NCI-H748 (cell line): ENCODE results near the gene SOX8.

Source experiments
- DNase-seq: peaks from one replicate; lab custom pipeline; 2025; ENCODE audit not compliant: unreplicated experiment; lab: John Stamatoyannopoulos, UW

SOX8 gene

DNA sequence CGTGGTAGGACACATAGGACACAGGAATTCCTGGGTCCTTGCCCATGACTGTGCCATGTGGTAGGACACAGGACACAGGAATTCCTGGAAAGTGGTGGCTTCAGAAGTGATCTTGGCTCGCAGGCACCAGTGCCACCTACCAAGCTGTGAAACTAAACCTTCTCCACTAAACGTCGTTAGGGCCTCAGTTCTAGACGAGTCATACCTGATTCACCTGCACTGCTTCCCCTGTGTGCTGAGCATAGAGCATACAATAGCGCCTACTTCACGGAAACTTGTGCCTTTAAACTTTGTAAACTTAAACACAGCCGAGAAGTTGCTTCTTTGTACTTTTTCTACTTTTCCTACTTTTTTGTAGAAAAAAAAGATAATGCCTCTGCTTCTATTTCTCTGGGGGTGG lies 4.8 kb downstream of the SOX8 start:
- no peak for DNase-seq

DNA sequence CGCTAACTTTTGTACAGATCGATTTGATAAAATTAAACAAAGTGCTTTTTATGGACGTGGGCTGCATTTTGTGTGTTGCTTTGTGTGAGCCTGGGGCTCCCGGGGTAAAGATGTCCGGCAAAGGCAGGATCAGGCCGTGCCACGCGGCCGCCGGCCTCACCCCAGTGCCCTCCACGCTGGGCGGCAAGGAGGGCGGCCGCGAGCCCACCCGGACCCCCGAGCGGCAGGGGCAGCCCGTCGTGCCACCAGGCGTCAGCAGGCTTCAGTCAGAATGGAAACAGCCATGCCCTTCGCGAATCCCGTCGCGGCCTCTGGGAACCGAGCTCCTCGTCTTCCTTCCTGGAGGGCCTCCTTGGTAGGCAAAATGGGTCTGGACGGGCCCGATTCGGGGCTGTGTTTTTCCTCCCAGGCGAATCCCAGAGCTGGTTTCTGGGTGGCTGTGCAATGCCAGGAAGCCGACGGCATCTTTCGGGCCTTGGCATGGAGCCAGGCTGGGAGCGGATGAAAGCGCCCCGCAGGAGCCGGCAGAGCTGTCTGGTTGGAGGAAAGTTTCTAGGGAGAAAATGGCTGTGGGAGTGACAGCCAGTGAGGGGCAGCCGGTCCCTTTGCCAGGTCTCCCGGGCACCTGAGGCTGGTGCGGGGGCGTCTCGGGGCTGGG lies 5.5 kb downstream of the SOX8 start:
- peak; percentile 44 for DNase-seq

DNA sequence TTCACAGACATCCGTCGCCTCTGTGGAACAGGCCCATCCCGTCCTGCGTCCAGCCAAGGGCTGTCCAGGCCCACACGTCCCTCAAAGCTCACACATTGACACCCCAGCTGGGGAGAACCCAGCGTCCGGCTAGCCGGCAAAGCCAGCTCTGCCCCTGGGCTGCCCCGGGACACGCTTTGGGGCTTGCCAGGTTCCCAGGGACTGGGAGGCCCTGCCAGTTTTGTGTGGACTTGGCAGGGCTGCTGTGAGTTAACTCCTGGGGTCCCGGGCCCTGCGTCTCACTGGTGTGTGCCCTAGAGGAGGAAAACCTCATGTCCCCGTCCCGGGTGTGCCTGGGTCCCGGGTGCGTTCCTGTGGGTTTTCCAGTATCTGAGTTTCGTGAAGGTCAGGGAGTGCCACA lies 6.3 kb downstream of the SOX8 start:
- no peak for DNase-seq

DNA sequence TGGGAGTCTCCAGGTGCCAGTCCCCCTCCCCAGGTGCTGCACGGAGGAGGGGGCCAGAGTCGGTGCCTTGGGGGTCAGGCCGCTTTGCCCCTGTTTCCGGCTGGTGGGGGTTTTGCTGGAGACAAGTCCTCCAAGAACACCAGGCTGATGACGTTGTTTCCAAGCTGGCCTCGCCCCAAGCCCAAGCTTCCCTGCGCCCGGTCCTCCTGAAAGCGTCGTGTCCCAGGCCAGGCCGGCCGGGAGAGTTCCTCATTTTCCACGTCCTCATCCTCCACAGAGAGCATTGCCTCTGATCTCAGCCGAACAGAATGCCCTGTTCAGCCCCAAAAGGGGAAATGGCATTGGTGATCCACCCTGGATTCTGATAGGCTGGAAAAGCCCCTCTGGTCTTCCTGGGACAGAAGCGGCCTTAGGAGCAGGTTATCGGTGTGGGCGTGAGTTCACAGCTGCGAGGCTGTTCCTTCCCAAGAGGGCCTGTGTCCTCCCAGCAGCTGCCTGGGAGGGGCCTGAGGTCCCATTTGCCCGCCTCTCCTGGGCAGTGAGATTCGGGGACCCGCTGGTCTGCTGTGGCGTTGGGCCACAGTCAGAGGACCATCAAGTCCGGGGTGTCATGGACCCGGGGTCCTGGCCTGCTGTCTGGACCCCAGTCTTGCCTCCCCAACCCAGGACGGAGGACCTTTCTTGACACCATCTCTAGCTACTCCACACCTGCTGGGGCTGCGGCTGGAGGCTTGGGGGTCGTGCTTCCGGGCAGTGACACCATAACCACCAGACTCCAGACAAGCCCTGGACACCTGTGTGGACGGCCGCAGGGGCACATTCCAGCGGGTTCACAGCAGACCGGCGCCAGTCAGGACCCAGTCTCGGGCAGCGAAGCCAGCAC lies 7.1 kb downstream of the SOX8 start:
- DNase-seq: no peak

DNA sequence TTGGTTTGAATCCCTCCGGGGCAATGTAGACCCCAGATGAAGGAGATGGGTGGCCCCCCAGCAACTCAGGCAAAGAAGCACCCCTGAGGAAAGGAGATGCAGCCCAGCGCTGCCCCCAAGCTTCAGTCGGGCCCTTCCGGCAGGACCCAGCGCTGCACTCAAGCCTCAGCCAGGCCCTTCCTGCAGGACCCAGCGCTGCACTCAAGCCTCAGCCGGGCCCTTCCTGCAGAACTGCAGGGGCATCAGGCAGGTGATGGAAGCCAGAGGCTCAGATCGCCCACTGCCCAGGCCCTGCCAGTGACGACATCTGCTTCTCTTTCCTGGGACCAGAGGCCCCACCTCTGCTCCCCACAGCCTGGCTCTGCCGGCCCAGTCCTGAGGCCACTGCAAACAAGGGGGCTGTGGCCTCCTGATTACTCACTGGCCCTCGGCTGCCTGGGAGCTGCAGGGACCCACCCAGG lies 7.8 kb downstream of the SOX8 start:
- DNase-seq: no peak

DNA sequence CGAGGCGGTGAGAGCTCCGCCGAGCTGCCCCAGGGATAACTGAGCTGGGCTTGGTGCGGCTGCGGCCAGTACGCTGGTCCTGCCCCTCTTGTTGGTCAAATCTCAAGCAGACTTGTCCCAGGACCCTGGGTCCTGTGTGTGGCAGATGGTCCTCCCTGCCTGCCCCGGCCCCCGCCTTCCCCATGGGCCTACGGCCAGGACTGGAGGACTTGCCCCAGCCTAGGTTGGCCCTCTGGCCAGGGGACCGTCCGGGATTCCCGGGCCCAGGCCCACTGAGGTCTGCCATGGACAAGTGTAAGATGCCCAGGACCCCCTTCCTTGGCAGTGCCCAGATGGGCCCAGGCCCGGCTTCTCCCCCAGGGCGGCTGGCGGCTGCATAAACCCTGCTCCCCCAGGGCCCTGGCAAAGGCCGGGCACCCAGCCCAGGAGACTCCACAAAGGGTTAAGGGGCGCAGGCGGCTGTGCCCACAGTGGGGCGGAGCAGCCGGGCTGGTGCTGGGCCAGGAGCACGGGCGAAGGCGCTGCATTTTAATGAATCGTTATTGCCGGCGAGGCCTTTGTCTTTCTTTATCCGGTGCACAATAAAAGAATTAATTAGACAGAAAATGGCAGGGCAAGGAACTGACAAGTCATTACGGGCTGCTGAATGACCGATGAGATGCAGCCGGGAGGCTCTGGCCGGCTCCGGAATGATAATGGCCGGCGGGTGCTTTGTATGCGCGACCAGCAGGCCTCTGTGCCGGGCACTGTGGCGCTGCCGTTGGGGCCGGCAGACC lies 9.1 kb downstream of the SOX8 start:
- DNase-seq: peak; percentile 19

DNA sequence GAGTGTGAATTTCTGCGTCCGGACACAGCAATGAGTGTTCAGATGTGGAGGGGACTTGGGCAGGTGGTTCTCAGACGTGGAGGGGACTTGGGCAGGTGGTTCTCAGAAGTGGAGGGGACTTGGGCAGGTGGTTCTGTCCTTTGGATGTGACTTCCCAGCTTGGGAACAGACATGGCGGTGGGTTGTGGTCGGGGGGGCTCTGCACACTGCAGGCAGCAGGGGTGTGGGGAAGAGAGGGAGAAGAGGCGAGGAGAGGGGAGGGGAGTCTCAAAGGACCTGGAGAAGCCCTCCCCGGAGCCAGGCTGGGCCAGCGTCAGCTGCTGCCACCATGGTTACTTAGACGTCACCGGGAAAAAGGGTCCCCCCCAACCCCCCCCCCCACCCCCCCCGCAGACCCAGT lies 9.8 kb downstream of the SOX8 start:
- no peak for DNase-seq

DNA sequence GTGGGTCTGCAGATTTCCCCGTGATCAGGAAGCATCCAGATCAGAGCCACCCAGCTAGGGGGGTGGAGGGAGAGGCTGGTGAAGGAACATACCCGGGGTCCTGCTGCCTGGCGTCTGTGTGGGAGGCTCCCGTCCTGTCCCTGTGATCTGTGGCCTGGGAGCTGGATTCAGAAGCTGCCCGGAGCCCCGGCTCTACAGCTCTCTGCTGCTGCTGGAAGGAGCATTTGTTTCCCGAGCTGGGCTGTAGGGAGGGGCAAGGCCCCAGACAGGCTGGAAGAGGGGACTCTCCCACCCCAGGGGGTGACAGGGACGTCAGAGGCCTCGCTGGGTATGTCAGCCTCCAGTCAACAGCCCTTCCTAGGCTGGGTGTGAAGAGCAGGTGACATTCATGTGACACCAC lies 10.2 kb downstream of the SOX8 start:
- DNase-seq: no peak

DNA sequence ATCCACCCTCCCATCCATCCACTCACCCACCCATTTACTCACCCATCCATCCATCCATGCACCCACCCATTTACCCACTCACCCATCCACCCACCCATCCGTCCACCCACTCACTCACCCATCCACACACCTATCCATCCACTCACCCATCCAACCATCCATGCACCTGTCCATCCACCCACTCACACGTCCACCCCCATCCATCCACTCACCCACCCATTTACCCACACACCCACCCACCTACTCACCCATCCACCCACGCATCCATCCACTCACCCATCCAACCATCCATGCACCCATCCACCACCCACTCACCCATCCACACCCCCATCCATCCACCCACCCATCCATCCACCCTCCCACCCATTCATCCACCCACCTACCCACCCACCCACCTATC lies 12.2 kb downstream of the SOX8 start:
- DNase-seq: no peak

DNA sequence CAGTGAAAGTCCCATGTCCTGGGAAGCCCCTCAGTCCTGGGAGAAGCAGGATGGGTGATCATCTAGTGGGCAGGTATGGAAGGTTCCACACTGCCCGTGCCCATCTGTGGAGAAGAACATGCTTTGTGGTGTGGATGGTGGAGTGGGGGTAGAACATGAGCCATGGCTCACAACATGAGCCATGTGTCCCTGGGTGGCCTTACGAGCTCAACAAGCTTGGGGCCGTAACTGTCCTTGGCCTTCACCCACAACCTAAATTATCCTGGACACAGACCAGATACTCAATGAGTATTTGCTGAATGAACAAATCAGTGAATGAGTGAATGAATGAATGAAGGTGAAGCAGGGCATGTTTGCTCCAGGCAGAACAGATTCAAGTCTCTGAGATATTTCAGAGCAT lies 13.5 kb downstream of the SOX8 start:
- no peak for DNase-seq

DNA sequence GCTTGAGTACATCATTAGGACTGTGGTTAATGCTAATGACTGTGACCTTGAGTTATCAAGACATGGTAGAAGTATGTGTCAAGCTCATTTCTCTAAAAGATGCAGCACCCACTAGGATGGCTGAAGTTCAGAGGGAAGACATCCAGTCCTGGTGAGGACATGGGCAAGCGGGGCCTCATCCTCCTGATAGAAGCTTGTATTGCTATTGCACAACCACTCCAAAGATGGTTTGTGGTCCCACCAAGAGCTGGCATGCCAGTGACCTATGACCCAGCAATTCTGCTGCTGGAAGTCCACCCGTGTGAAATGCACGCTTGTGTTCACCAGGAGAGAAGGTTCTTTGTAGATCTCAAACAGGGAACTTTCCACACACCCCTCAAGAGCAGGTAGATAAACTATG lies 14.2 kb downstream of the SOX8 start:
- no peak for DNase-seq

DNA sequence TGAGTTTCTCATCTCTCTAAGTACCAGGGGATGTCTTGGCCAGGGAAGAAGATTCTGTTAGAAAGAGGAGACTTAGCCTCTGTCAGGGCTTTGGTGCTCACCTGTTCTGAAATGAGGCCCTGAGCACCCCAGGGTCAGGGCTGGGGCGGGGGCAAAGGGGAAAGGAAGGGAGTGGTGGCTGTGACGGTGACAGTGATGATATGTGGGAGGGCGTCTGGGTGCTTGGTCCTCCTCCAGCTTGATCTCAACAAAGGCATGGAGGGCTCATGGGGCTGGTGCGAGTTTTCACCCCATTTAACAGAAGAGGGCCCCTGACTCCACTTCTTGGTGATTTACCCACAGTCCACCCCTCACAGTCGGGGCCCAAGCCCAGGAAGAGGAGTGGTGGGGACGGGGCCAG lies 15.1 kb downstream of the SOX8 start:
- no peak for DNase-seq

DNA sequence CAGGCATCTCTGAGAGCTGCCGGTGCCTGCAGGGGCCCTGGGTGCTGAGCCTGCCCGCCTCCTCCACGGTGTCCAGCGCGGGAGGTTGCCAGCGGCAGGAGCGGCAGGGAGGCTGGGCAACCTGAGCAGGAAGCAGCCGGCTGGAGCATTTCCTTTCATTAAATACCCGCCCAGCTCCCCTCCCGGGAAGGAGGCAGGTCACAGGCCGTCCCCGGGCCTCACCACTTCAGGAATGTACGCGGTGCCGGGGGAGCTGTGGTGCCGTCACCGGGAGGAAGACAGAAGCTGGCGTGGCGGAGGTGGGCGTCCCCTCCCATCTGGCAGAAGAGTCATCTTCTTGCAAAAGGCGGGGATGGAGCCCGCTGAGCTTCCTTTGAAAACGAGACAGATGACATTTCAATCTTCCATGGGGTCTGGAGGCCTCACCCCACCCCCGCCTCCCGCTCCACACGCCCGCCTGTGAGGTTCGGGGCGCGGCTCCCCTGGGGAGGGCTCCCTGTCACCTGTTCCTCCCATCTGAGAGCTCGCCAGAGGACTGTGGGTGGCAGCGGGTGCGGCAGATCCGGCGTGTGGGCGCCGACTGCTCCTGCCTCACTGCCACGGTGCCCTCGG lies 16.0 kb downstream of the SOX8 start:
- DNase-seq: no peak

DNA sequence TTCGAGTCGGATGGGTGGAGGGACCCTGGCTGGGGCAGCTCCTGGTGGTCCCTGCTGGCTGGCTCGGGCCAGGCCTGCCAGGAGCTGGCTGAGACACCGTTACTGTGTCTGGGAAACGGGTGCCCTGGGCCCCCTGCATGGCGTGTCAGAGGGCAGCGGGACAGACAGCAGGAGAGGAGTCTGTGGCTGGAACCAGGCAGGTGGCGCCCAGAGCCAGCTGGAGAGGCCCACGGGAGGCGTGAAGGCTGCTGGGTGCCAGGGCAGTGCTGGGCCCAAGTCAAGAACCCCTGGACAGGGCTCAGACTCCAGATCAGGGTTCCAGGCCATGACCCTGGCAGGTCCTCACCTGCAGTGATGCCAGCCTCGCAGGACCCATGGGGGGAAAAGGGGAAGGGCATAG lies 16.6 kb downstream of the SOX8 start:
- DNase-seq: no peak

DNA sequence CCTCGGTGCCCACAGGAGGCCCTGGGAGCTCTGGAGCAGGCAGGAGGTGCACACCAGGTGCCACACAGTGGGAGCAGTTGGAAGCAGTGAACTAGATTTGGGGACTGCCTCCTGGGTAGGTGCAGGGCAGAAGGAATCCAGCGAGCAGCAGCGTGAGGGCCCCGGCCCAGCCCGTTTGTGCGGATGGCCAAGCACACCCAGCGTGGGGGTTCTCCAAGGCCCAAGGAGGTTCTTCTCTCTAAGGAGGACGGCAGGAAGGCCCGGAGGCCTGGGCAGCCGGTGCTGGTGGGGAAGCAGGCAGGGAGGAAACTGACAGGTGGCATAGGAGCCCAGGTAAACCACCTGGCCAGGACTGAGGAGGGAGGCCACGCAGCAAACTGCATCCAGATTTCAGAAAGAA lies 17.0 kb downstream of the SOX8 start:
- no peak for DNase-seq

DNA sequence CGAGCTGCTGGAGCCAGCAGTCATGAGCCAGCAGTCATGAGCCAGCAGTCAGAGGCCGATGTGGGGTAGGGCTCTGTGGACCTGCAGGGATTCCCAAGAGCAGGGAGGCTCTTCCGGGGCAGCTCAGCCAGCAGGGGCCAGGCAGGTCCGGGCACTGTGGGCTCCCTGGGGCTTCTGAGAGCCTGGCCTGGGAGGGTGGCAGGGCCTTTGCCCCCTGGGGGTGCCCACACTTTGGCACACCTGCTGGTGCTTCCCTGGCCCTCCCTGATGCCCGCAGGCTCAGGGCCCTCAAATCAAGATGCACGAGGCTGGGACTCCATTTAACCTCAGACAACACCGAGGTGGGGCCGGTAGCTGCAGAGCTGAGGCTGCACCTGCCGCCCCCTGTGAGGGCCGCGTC lies 18.1 kb downstream of the SOX8 start:
- no peak for DNase-seq

DNA sequence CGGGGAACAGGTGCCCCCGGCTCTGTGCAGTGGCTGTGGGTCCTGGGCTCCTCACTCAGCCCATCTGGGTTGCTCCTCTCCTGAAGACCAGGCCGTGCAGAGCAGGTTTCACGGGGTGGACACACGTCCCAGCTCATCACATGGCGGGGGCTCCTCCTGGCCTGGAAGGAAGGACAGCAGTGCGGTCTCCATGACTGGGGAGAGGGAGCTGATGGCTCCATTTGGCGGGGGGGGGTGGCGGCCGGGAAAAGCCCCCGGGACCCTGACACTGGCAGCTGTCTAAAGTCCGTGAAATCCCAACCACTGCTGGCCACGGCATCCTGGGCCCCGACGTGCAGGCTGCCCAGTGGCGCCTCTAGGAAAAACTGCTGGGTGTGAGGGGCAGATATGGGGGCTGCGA lies 19.0 kb downstream of the SOX8 start:
- DNase-seq: no peak

DNA sequence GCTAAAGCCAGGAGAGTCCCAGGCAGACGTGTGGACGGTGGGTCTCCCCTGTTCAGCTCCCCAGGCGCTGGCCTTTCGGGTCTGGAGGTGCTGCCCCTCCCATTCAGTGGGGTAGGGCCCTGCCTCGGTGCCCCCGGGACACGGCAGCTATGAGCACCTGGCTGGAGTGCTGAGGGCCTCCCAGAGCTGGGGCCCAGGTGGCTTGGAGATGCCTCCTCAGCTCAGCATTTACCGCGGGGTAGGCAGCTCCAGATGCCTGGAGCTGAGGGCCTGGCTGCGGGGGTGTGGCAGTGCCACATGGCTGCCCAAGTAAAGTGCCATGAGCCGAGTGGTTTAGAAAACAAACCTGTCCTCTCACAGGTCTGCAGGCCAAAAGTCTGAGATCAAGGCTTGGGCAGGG lies 19.5 kb downstream of the SOX8 start:
- no peak for DNase-seq

DNA sequence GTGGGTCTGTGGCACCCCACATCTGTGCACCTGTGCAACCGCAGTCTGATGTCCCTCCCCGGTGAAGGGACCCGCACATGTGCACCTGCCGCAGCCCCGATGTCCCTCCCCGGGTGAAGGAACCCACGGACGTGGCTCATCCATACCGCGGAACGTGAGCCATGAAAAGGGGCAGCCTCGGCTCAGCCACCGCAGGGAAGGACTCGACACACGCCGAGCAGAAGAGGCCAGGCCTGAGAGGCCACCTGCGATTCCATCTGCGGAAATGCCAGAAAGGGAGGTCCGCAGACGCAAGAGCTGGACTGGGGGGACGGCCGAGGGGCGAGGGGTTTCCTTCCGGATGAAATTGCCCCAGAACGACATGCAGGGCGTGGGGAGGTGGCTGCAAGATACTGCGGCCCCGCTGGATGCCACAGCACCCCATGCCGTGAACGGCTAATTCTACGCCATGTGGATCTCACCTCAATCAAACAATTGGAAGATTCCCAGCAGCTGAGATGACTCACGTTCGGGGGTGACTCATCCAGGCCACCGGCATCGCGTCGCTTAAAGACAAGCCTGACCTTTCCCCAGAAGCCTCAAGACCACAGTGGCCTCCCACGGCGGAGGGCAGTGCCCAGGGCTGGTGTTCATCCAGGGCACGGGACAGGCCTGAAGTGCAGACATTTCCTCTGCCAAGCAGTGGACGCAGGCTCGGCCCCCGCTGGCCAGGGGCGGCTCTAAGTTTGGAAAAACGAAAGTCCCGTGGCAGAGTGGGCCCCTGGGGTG lies 21.0 kb downstream of the SOX8 start:
- no peak for DNase-seq
